ENCODE results near the gene KSR1. TPM values are rescaled to one million over a fixed set of nuclear protein-coding genes. Genes with fewer than 3 reads are reported as not detected.

KSR1 gene
- total and polyA plus RNA-seq, 11 donors: 6.1 to 31.1 (median 7.5) TPM

- Histone ChIP-seq H3K9me3 (no peaks in the 10 kb centered on the region), H3K4me1 (peaks cover 0 to 15% (median 0%) of the 10 kb centered on the region in 12 donors), H3K27me3 (no peaks in the 10 kb centered on the region), H3K4me3 (no peak overlapping the region), H3K36me3 (no peaks in the 10 kb centered on the region), H3K27ac (no peak overlapping the region)
- no peak for ATAC-seq
- DNase-seq: no peak
- TF ChIP-seq POLR2A (IDR thresholded peaks at IDR 0.05): no peak
- TF ChIP-seq, protein P1, sequence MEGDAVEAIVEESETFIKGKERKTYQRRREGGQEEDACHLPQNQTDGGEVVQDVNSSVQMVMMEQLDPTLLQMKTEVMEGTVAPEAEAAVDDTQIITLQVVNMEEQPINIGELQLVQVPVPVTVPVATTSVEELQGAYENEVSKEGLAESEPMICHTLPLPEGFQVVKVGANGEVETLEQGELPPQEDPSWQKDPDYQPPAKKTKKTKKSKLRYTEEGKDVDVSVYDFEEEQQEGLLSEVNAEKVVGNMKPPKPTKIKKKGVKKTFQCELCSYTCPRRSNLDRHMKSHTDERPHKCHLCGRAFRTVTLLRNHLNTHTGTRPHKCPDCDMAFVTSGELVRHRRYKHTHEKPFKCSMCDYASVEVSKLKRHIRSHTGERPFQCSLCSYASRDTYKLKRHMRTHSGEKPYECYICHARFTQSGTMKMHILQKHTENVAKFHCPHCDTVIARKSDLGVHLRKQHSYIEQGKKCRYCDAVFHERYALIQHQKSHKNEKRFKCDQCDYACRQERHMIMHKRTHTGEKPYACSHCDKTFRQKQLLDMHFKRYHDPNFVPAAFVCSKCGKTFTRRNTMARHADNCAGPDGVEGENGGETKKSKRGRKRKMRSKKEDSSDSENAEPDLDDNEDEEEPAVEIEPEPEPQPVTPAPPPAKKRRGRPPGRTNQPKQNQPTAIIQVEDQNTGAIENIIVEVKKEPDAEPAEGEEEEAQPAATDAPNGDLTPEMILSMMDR (IDR thresholded peaks at IDR 0.05): no peak
- 57 to 78% (median 61%) methylated on average over 5 to 6 of the region's 6 CpGs for WGBS, 4 donors
- intact Hi-C loops (cut with DNase I): no loop called here
Measured at GRCh38 chr17:27415120-27415795, 41.0 kb upstream of the KSR1 start.

DNA sequence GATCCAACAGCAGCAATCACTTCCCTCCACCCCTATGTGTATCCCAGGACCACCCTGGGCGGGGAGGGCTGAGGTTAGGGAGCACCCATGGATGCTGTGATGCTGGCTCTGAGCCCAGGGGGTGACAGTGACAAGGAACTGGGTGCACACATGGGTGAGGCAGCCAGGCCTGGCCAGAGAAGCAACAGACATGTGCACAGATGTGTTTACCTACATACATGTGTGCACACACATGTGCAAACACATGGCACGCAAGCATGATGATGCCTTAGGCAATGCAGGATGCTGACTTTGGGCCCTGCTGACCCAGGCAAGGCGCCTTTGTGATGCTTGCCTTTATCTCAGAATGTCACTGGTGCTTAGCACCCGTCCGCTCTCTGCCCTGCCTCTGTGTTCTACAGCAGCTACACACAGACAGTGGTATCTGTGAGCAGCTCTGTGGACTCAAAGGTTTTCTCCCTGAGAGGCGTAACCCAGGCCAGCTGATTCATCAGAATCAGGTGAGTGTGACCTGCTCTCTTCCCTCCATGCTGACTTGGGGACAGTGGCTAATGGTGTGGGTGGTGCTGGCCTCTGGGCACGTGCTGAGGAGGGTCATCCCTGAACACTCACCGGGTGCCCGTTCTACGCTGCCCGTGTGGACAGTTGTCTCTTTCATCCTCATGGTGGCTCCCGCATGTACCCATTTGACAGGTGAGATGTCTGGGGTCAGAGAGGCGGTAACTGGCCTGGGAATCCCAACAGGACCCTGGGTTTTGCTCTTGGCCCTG is 38.5 kb upstream of the KSR1 start:
- no peak for DNase-seq
- no peak for ATAC-seq
- Histone ChIP-seq H3K27ac (no peak overlapping the region), H3K4me1 (peaks cover 0 to 15% (median 0%) of the 10 kb centered on the region in 12 donors), H3K36me3 (no peaks in the 10 kb centered on the region), H3K27me3 (no peaks in the 10 kb centered on the region), H3K9me3 (no peaks in the 10 kb centered on the region), H3K4me3 (no peak overlapping the region)
- TF ChIP-seq, protein P1 (IDR thresholded peaks at IDR 0.05): no peak
- no peak for TF ChIP-seq POLR2A (IDR thresholded peaks at IDR 0.05)
- 96 to 97% (median 97%) methylated on average over 7 to 13 of the region's 13 CpGs for WGBS, 4 donors
- intact Hi-C loops (cut with DNase I): no loop called here

- no peak overlapping the region for H3K4me3 ChIP-seq
- H3K4me1 ChIP-seq: peaks cover 0 to 11% (median 0%) of the 10 kb centered on the region in 12 donors
- ATAC-seq (no peak), DNase-seq (no peak)
- H3K27me3 ChIP-seq: no peaks in the 10 kb centered on the region
- no peak overlapping the region for H3K27ac ChIP-seq
- WGBS, 4 donors: 95 to 100% (median 97%) methylated on average over 1 to 3 of the region's 3 CpGs
- intact Hi-C loops (cut with DNase I): no loop called here
- H3K9me3 ChIP-seq: no peaks in the 10 kb centered on the region
- no peaks in the 10 kb centered on the region for H3K36me3 ChIP-seq
- no peak for TF ChIP-seq POLR2A (IDR thresholded peaks at IDR 0.05)
- TF ChIP-seq, protein P1 (IDR thresholded peaks at IDR 0.05): no peak
Measured at GRCh38 chr17:27418366-27418615, 38.0 kb upstream of the KSR1 start.

- no peak for ATAC-seq
- no peak for DNase-seq
- Histone ChIP-seq H3K4me1 (peaks cover 0 to 2% (median 0%) of the 10 kb centered on the region in 12 donors), H3K36me3 (no peaks in the 10 kb centered on the region), H3K9me3 (no peaks in the 10 kb centered on the region), H3K4me3 (no peak overlapping the region), H3K27me3 (no peaks in the 10 kb centered on the region), H3K27ac (no peak overlapping the region)
- 95 to 100% (median 98%) methylated on average over 4 of the region's 4 CpGs for WGBS, 4 donors
- intact Hi-C loops (cut with DNase I): no loop called here
- TF ChIP-seq POLR2A (IDR thresholded peaks at IDR 0.05): no peak
- TF ChIP-seq, protein P1 (IDR thresholded peaks at IDR 0.05): no peak
Measured at GRCh38 chr17:27419156-27419555, 37.1 kb upstream of the KSR1 start.
